NB4 (cell line): Measurements from ENCODE around the gene ACOT7.

Source experiments
- CTCF ChIP-seq: IDR thresholded peaks from one replicate; pipeline ENCODE4 v1.5.1; 2012; ENCODE audit warnings: low read depth, low read length
- MAX ChIP-seq: IDR thresholded peaks from 2 replicates; pipeline ENCODE4 v1.6.1; 2011; ENCODE audit warnings: low read depth, low read length
- POLR2A ChIP-seq: IDR thresholded peaks from 2 replicates; pipeline ENCODE4 v1.6.1; 2011; ENCODE audit warnings: mild to moderate bottlenecking; ENCODE audit not compliant: insufficient read length; ENCODE audit errors: extremely low read depth

DNA sequence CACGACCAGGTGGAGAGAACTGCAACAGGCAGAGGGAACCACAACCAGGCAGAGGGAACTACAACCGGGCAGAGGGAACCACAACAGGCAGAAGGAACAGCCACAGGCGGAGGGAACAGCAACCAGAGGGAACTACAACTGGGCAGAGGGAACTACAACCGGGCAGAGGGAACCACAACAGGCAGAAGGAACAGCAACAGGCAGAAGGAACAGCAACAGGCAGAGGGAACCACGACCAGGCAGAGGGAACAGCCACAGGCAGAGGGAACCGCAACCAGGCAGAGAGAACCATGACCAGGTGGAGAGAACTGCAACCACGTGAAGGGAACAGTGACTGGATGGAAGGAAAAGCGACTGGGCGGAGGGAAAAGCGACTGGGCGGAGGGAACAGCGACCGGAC is 85.1 kb downstream of the ACOT7 start:
- TF ChIP-seq CTCF (no peak), POLR2A (no peak), MAX (no peak)
